Measurements from ENCODE around the gene TNP2.
"Not testable (repeated sequence)": the region's sequence is repeated elsewhere in the genome, so short reads cannot be mapped to it uniquely, and the experiment has no call there.

TNP2 gene

DNA sequence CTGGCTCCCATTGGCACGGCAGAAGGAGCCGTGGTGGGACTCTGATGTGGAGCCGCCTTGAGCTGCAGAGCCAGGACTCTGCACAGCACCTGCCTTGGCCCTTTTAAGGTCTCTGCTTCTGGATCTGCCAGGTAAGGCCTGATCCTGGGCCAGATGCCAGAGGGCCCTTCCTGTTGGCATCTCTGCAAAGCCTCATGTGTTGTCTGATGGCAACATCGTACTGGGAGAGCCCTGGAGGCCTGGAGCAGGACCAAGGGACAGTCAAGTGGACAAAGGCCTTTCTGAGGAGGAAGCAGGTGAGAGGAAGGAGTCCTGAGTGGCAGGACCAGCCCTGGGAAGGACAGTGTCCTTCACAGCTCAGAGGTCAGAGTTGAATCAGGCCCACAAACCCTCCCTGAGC is 39.2 kb downstream of the TNP2 start:
- TF ChIP-seq, protein P1, sequence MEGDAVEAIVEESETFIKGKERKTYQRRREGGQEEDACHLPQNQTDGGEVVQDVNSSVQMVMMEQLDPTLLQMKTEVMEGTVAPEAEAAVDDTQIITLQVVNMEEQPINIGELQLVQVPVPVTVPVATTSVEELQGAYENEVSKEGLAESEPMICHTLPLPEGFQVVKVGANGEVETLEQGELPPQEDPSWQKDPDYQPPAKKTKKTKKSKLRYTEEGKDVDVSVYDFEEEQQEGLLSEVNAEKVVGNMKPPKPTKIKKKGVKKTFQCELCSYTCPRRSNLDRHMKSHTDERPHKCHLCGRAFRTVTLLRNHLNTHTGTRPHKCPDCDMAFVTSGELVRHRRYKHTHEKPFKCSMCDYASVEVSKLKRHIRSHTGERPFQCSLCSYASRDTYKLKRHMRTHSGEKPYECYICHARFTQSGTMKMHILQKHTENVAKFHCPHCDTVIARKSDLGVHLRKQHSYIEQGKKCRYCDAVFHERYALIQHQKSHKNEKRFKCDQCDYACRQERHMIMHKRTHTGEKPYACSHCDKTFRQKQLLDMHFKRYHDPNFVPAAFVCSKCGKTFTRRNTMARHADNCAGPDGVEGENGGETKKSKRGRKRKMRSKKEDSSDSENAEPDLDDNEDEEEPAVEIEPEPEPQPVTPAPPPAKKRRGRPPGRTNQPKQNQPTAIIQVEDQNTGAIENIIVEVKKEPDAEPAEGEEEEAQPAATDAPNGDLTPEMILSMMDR (conservative IDR thresholded peaks at IDR 0.05; ENCODE audit: low read depth, low read length): no peak
- no peak overlapping the region for H3K4me3 ChIP-seq (ENCODE audit: low read length)
- DNase-seq (ENCODE audit: low read depth): no peak

DNA sequence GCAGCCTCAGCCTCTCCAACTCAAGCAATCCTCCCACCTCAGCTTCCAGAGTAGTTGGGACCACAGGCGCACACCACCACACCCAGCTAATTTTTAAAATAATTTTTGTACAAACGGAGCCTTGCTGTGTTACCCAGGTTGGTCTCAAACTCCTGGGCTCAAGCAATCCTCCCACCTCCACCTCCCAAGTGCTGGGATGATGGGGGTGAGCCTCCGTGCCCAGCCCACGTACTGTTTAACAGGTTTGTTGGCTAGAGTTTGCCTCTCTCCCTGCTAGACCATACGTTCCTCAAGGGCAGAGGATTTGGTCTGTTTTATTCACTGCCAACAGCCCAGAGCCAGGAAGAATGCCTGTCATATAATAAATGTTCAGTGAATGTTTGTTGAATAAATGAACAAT is 39.7 kb downstream of the TNP2 start:
- H3K4me3 ChIP-seq (ENCODE audit: low read length): no peak overlapping the region
- TF ChIP-seq, protein P1 (conservative IDR thresholded peaks at IDR 0.05; ENCODE audit: low read depth, low read length): no peak
- DNase-seq (ENCODE audit: low read depth): no peak

DNA sequence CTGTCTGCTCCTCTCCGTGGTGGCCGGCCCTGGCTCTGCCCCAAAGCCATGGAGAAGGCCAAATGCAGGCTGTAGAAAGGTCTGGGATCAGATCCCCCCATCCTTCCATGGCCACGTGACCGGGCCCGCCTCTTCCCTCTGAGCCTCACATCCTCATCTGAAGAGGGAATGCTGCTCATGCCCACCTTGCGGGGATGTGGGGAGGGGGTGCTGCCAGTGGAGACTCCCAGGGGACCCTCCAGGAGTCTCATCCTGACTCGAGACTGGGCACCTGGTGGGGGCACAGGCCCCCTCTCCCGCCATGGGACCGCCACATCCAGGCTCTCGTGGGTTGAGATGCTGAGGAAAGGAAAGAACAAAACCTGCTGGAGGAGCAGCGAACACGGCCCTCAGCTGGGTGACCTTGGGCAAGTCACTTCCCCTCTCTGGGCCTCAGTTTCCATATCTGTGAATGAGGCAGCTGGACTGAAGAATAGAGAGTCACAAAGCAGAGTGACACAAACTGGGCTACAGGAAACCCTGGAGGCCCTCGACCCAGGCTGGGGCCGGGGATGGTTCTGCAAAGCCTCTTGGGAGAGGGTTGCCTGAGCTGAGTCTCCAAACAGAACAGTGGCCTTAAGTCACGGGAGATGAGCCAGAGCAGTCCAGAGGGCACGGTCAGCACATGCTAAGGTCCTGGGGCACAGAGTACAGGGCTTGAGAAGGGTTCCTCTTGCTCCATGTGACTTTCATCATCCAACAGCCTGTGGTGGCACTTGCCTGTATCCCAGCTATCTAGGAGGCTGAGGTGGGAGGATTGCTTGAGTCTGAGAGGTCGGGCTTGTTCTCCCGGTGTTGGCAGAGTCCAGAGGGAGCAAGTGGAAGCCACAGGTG is 43.2 kb downstream of the TNP2 start:
- no peak overlapping the region for H3K4me3 ChIP-seq (ENCODE audit: low read length)
- DNase-seq (ENCODE audit: low read depth): no peak

DNA sequence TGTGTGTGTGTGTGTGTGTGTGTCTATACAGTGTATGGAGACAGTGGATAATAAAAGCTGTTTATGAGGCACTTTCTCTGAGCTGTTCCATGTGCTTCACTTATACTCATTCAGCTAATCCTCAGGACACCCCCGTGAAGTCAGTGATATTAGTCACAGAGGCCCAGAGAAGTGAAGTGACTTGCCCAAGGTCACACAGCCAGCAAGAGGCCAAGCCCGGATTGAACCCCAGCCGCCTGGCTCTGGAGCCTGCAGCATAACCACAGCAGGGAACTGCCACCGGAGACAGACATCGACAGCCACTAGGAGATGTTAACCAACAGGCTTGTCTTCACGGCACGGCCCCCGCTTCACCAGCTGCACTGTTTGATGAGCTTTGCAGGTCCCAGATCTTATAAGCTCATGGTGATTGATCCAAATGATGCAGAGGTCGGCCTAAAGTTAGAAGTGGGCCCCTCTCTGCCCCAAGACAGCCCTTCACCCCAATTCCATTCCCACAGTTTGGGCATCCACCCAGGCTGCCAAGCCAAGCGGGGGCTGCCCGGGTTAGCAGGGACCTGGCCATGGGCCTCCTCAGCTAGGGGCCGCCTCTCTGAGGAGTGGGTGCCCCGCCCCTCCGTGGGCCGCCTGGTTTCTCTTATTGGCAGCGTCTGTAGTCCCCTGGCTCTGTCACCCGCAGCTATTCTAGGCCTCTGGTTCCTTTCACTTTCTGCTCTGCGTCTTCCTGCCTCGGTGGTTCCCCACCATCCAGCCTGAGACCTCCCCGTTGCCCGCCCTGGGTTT is 44.0 kb downstream of the TNP2 start:
- DNase-seq (ENCODE audit: low read depth): no peak
- TF ChIP-seq, protein P1 (conservative IDR thresholded peaks at IDR 0.05; ENCODE audit: low read depth, low read length): no peak
- H3K4me3 ChIP-seq (ENCODE audit: low read length): no peak overlapping the region

More for the DNA sequence above, 43.2 kb downstream of the TNP2 start:
- TF ChIP-seq, protein P1 (conservative IDR thresholded peaks at IDR 0.05; ENCODE audit: low read depth, low read length): no peak

DNA sequence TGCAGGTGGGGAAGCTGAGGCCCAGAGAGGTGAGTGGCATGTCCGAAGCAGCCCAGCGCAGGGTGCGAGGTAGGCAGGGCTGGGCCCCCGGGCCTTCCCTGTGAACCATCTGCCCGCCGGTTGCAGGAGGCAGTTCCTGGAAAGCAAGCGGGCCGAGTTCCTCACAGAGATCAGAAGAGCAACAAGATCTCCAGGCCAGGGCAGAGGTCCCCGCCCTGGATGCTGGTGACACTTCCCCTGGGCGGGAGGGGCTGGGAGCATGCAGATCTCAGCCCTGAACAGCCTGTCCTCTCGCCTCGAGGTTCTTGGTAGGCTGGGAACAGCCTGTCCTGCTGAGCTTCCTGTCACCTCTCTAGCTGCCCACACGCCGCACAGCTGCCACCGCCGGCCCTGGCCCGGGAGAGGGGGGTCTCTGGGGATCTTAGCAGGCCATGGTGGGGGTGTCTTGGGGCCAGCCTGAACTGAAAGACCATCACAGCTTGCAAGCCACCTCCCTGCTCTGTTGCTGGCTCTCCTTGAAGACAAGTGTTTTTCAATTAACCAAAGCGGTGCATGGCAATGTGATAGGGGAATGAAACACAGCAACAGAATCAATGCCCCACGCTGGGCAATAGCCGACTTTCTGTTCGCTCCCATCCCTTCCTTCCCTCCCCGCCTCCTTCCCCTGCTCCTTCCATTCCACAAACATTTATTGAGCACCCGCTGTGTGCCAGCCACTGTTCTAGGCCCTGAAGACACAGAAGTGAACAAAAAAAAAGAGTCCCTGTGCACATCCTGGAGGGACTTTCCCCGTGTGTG is 44.8 kb downstream of the TNP2 start:
- DNase-seq (ENCODE audit: low read depth): no peak
- TF ChIP-seq, protein P1 (conservative IDR thresholded peaks at IDR 0.05; ENCODE audit: low read depth, low read length): no peak
- H3K4me3 ChIP-seq (ENCODE audit: low read length): no peak overlapping the region

DNA sequence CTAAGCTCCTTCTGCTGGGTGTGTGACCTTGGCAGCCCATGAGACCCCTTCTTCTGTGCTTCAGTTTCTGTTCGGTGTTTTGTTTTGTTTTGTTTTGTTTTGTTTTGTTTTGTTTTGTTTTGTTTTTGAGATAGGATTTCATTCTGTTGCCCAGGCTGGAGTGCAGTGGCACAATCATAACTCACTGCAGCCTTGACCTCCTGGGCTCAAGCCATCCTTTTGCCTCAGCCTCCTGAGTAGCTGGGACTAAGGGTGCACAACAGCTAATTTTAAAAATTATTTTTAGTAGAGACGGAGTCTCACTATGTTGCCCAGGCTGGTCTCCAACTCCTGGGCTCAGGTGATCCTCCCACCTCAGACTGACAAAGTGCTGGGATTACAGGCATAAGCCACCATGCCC is 48.6 kb downstream of the TNP2 start:
- not testable (repeated sequence) for H3K4me3 ChIP-seq (ENCODE audit: low read length); DNase-seq (ENCODE audit: low read depth)

DNA sequence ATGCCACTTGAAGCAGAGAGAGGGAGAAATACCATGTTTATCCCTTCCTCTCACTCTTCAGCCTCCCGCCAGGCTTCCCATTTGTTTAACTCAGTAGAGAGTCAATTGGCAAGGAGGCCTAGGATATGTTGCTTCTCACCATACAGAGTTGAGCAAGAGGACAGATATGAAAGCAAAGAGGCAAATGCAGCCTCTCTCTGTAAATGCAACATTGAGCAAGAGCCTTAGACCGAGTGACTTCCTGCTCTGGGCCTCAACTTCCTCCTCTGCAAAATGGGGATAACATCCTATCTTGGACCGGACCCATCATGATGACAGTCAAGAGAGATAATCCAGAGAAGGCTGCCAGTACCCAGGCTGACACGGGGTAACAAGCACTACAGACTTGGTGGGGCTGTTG is 49.9 kb downstream of the TNP2 start:
- no peak for DNase-seq (ENCODE audit: low read depth)
- TF ChIP-seq, protein P1 (conservative IDR thresholded peaks at IDR 0.05; ENCODE audit: low read depth, low read length): no peak
- no peak overlapping the region for H3K4me3 ChIP-seq (ENCODE audit: low read length)

Data from retinal pigment epithelial cell (primary cell).